Activated T-cell treated with anti-CD3 and anti-CD28 coated beads, Interleukin-2, amount 50 U/mL, for 24 hours (primary cell): Measurements from ENCODE around the gene SPAG9.
"Not testable (repeated sequence)": the region's sequence is repeated elsewhere in the genome, so short reads cannot be mapped to it uniquely, and the experiment has no call there.

ENCODE experiments used
- DNase-seq: peaks from one replicate; pipeline ENCODE4 v3.0.0-alpha.2; 2020
- H3K27ac Mint-ChIP-seq: 2 replicates; pipeline ENCODE4 v1.8.0; 2020; ENCODE audit warnings: mild to moderate bottlenecking, mixed read lengths
- H3K27me3 Mint-ChIP-seq: 2 replicates; pipeline ENCODE4 v1.8.0; 2020; ENCODE audit warnings: mixed read lengths
- H3K36me3 Mint-ChIP-seq: 2 replicates; pipeline ENCODE4 v1.8.0; 2020; ENCODE audit warnings: low read depth, mixed read lengths
- H3K4me1 Mint-ChIP-seq: 2 replicates; pipeline ENCODE4 v1.8.0; 2020; ENCODE audit warnings: low read depth, mixed read lengths
- H3K4me3 Mint-ChIP-seq: 2 replicates; pipeline ENCODE4 v1.8.0; 2020; ENCODE audit warnings: mild to moderate bottlenecking, moderate library complexity, mixed read lengths
- H3K9me3 Mint-ChIP-seq: 2 replicates; pipeline ENCODE4 v1.8.0; 2020; ENCODE audit warnings: mixed read lengths

SPAG9 gene

DNA sequence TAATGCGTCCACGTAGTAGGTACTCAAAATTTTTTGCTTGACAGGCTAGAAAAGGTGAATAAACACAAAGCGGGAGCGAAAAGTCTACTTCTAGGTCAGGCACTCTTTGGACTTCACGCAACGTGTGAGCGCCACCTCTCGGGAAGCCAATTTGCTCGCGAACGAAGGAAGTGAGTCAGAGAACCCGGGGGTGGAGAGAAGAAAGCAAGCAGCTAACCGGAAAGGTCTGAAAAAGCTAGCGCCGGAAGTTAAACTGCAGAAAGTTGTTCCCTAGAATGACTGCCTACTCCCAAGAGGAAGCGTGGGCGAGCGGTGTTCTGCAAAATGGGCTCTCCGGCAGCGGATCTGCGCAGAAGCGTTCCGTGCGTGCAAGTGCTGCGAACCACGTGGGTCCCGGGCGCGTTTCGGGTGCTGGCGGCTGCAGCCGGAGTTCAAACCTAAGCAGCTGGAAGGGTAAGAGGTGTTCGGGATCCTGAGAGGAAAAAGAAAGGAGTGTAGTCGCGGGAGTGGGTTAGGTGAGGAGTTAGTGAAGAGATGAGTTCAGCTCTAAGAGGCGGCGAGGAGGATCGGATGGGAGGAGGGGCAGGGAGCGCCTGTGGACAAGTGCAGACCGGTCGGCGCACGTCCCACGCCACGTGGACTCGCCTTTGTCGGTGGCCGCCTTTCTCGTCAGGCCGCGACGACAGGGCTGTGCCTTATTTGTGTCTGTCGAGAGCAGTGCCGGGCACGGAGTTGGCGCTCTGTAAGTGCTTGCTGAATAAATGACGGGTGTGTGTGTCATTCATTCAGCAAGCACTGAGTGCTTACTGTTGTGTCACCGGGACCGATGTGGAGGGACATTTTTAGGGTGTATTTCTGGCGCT is 32.8 kb upstream of the SPAG9 start, which contains the start of gene NME1:
TSS of gene NME1 (plus strand) at position 350 of the 863 bp plus-strand sequence. CDS start 2,096 bp downstream, outside the sequence.
- no peak within 1 kb of the TSS for H3K4me3 Mint-ChIP-seq
- H3K36me3 Mint-ChIP-seq = no peaks in the 10 kb centered on the region
- H3K4me1 Mint-ChIP-seq = peaks cover 26% of the 10 kb centered on the region
- no peaks in the 10 kb centered on the region for H3K9me3 Mint-ChIP-seq
- H3K27me3 Mint-ChIP-seq = no peaks in the 10 kb centered on the region
- H3K27ac Mint-ChIP-seq = no peak within 1 kb of the TSS
- peak; percentile 100 for DNase-seq

DNA sequence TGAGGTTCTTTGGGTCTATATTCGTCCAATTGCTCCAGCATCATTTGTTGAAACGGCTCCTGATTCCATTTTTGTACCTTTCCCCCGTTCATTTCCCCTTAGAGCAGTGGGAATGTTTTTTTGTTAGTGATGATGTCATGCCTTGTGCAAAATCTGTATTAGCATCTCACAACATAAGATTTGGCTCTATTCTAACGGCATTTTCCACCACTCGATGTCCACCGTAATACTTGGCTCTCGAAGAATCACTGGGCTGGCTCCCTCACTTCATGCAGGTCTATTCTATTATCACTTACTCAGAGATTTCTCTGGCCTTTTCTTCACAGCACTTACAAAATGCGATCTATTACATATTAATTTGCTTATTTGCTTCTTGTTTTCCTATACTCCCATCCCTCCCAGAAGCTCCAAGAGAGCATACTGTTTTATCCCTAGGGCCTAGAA is 32.1 kb upstream of the SPAG9 start:
- H3K9me3 Mint-ChIP-seq = no peaks in the 10 kb centered on the region
- no peak overlapping the region for H3K27ac Mint-ChIP-seq
- peaks cover 24% of the 10 kb centered on the region for H3K4me1 Mint-ChIP-seq
- no peaks in the 10 kb centered on the region for H3K27me3 Mint-ChIP-seq
- DNase-seq = no peak
- no peak overlapping the region for H3K4me3 Mint-ChIP-seq
- no peaks in the 10 kb centered on the region for H3K36me3 Mint-ChIP-seq

DNA sequence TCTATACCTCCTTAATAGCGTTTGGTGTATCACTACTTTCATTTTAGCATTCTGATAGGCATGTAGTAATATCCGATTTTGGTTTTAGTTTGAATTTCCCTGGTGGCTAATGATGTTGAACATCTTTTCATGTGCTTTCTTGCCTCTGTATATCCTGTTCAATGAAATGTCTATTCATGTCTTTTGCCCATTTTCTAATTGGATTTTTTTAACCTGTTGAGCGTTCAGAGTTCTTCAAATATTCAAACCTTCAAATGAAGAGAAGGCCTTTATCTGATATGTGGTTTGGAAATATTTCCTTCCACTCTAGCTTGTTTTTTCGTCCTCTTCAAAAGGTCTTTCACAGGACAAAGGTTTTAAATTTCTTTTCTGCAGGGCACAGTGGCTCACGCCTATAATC is 30.3 kb upstream of the SPAG9 start:
- H3K27ac Mint-ChIP-seq = no peak overlapping the region
- DNase-seq = no peak
- H3K27me3 Mint-ChIP-seq = no peaks in the 10 kb centered on the region
- no peaks in the 10 kb centered on the region for H3K36me3 Mint-ChIP-seq
- peaks cover 29% of the 10 kb centered on the region for H3K4me1 Mint-ChIP-seq
- no peaks in the 10 kb centered on the region for H3K9me3 Mint-ChIP-seq
- H3K4me3 Mint-ChIP-seq = no peak overlapping the region

DNA sequence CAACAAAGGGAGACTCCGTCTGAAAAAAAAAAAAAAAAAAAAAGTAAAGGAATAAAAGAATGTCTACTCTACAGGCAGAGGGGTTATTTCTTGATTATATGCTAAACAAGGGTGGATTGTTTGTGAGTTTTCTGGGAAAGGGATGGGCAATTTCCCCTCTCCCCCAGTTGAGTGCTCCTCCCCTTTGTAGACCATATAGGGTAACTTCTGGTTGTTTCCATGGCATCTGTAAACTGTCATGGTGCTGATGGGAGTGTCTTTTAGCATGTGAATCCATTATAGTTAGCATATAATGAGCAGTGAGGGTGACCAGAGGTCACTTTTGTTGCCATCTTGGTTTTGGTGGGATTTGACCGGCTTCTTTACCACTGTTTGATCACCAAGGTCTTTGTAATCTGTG is 28.5 kb upstream of the SPAG9 start:
- DNase-seq = no peak
- Mint-ChIP-seq H3K27me3 (no peaks in the 10 kb centered on the region), H3K9me3 (no peaks in the 10 kb centered on the region), H3K4me3 (no peak overlapping the region), H3K27ac (no peak overlapping the region), H3K36me3 (no peaks in the 10 kb centered on the region), H3K4me1 (peaks cover 20% of the 10 kb centered on the region)

DNA sequence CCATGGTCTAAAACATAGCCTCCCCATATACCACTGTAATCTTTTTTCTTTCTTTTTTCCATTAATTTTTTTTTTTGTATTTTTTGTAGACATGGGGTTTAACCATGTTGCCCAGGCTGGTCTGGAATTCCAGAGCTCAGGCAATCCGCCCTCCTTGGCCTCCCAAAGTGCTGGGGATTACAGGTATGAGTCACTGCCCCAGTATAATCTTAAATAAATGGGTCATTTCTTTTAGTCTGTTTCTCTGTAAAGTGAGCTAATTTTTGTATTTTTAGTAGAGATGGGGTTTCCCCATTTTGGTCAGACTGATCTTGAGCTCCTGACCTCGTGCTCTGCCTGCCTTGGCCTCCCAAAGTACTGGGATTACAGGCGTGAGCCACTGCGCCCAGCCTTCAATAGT is 27.0 kb upstream of the SPAG9 start:
- Mint-ChIP-seq H3K4me3 (peak overlapping the region; percentile 15), H3K4me1 (peaks cover 20% of the 10 kb centered on the region), H3K27ac (peak overlapping the region; percentile 80), H3K27me3 (no peaks in the 10 kb centered on the region), H3K9me3 (no peaks in the 10 kb centered on the region), H3K36me3 (no peaks in the 10 kb centered on the region)
- no peak for DNase-seq

DNA sequence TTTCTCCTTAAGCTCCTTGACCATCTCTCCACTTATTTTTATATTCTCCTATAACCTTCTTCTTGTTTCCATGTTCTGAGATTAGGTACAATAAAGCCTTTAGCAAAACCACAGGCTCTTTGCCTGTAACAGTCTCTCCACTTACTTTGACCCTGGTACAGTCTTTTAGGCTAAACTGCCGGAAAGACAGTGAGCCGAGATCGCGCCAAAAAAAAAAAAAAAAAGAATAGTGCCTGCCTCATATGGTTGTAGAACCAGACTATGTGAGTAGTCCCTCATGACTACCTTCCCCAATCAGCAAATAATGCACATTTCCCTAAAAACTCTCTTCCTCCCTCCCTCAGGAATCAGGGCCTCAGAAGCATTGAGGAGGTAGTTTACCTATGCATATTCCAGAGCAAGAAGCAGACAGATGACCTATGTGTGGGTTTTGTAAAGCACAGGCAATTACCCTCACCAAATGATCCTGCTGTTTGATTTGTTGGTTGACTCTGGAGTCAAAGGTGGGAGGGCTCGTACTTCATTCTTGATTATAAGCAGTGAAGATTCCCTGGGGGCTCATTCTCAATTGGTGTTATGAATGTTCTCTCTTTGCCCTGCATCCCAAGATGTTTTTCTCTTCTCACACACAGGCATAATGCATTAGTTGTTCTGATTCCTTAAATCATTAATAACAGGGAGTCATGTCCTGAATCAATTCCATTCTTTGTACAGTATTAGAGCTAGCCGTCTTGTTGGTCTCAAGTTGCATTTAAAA is 23.8 kb upstream of the SPAG9 start:
- Mint-ChIP-seq H3K36me3 (no peaks in the 10 kb centered on the region), H3K4me1 (peaks cover 20% of the 10 kb centered on the region), H3K27ac (no peak overlapping the region), H3K9me3 (no peaks in the 10 kb centered on the region), H3K4me3 (no peak overlapping the region), H3K27me3 (no peaks in the 10 kb centered on the region)
- no peak for DNase-seq

DNA sequence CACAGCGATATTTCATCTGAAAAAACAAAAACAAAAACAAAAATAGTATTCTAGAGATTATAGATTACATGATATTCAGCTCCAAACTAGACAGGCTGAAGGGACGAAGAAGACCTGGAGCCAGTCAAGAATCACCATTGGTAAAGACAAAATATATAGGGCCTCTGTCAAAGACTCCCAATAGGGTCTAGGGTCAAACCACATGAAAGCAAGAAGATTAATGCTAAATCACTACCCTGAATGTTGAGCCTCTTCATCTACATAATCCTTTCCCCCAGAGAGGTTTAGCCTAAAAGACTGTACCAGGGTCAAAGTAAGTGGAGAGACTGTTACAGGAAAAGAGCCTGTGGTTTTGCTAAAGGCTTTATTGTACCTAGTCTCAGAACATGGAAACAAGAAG is 21.9 kb upstream of the SPAG9 start:
- Mint-ChIP-seq H3K9me3 (no peaks in the 10 kb centered on the region), H3K4me1 (peaks cover 15% of the 10 kb centered on the region), H3K4me3 (no peak overlapping the region), H3K27ac (no peak overlapping the region), H3K27me3 (no peaks in the 10 kb centered on the region), H3K36me3 (no peaks in the 10 kb centered on the region)
- DNase-seq = no peak

DNA sequence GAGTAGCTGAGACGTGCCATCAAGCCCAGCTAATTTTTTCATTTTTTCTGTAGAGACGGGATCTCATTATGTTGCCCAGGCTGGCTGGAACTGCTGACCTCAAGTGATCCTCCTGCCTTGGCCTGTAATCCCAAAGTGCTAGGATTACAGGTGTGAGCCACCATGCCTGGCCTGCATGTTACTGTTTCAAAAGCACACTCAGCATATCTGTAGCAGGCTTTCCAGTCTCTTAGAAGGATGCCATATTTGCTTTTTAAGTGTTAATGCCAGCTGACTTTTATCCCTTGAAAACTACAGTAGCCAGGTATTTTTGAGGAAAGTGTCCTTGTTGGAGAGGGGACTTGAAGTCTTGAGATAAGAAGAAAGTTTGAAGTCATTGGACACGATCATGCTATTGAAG is 15.3 kb upstream of the SPAG9 start:
- Mint-ChIP-seq H3K27me3 (no peaks in the 10 kb centered on the region), H3K4me3 (no peak overlapping the region), H3K9me3 (no peaks in the 10 kb centered on the region), H3K36me3 (no peaks in the 10 kb centered on the region), H3K4me1 (peaks cover 9% of the 10 kb centered on the region), H3K27ac (no peak overlapping the region)
- no peak for DNase-seq

DNA sequence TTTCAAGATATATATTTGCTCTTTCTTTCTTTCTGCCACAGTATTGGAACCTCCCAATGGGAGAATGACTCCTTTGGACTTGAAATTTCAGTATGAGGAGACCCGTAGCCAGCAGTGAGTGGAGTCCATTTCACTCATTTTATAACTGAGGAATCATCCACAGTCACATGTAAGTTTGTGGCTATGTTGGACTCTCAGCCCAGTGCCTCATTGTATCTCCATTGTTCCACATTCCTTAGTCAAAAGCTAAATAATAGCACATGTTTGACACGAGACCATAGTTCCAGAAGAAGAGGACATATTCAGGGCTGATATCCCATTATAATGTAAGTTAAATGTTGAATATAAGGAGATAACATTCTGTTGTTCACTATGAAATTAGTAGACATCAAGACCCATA is 12.7 kb upstream of the SPAG9 start:
- H3K27me3 Mint-ChIP-seq = no peaks in the 10 kb centered on the region
- H3K9me3 Mint-ChIP-seq = no peaks in the 10 kb centered on the region
- no peak overlapping the region for H3K27ac Mint-ChIP-seq
- DNase-seq = no peak
- H3K36me3 Mint-ChIP-seq = no peaks in the 10 kb centered on the region
- H3K4me1 Mint-ChIP-seq = peaks cover 9% of the 10 kb centered on the region
- H3K4me3 Mint-ChIP-seq = no peak overlapping the region

DNA sequence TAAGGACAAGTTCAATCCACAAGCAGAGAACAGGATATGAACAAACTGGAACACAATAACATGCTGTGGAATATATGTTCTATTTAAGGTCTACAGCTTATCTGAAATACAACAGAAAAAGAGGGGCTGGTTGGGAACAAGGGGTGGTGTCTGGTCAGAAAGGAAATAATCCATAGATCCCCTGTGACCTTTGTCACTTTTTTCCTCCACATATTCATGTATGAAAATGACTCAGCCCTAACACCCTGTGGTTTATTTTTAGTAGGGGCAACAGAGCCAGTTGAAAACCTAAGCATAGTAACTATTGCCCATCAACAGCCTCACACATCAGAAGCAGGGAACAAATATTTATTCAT is 12.3 kb upstream of the SPAG9 start:
- DNase-seq = no peak
- Mint-ChIP-seq H3K4me3 (no peak overlapping the region), H3K27me3 (no peaks in the 10 kb centered on the region), H3K4me1 (peaks cover 11% of the 10 kb centered on the region), H3K27ac (no peak overlapping the region), H3K9me3 (no peaks in the 10 kb centered on the region), H3K36me3 (no peaks in the 10 kb centered on the region)

DNA sequence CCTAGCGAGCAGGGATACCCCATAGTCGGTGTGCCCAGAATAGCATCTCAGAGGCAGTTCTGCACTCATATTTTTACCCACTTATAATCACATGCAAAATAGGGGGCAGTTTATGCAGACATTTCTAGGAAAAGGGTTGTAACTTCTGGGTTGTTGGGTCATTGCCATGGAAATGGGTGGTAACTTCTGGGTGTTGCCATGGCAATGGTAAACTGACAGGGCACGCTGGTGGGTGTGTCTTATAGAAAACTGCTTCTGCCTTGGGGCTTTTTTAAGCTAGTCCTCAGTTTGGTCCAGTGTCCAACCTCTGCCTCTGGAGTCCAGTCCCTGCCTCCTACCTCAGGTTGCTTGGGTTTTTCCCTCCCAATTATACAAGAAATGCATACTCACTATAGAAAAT is 7.4 kb upstream of the SPAG9 start:
- H3K4me1 Mint-ChIP-seq = peaks cover 9% of the 10 kb centered on the region

DNA sequence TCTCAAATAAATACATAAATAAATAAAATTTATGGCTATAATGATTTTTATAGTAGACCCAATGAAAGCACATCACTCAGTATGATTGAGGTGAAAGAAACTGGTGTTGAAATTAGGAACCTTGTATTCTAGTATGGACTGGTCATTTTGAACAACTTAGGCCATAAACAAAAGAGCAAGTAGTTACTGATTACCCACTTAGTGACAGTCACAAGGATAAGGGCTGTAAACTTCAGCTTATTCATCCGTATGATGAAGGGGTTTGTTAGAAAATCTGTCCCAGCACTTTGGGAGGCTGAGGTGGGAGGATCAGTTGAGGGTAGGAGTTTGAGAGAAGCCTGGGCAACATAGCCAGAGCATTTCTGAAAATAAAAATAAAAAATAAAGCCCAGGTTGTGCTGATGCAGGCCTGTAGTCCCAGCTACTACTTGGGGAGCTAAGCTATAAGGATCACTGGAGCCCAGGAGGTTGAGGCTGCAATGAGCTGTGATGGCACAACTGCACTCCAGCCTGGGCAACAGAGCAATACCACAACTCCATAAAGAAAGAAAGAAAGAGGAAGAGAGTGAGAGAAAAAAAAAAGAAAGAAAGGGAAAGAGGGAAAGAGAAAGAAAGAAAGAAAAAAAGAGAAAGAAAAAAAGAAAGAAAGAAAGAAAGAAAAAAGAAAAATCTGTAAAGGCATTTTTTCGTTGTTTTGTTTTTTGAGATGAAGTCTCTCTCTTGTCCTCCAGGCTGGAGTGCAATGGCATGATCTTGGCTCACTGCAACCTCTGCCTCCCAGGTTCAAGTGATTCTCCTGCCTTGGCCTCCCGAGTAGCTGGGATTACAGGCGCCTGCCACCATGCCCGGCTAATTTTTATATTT is 4.2 kb upstream of the SPAG9 start:
- Mint-ChIP-seq H3K4me3 (no peak overlapping the region), H3K36me3 (peaks cover 9% of the 10 kb centered on the region), H3K27ac (no peak overlapping the region), H3K27me3 (no peaks in the 10 kb centered on the region), H3K4me1 (peaks cover 22% of the 10 kb centered on the region), H3K9me3 (no peaks in the 10 kb centered on the region)
- DNase-seq = no peak

More for the DNA sequence above, 7.4 kb upstream of the SPAG9 start:
- Mint-ChIP-seq H3K27me3 (no peaks in the 10 kb centered on the region), H3K36me3 (no peaks in the 10 kb centered on the region), H3K9me3 (no peaks in the 10 kb centered on the region), H3K27ac (no peak overlapping the region), H3K4me3 (no peak overlapping the region)
- no peak for DNase-seq

DNA sequence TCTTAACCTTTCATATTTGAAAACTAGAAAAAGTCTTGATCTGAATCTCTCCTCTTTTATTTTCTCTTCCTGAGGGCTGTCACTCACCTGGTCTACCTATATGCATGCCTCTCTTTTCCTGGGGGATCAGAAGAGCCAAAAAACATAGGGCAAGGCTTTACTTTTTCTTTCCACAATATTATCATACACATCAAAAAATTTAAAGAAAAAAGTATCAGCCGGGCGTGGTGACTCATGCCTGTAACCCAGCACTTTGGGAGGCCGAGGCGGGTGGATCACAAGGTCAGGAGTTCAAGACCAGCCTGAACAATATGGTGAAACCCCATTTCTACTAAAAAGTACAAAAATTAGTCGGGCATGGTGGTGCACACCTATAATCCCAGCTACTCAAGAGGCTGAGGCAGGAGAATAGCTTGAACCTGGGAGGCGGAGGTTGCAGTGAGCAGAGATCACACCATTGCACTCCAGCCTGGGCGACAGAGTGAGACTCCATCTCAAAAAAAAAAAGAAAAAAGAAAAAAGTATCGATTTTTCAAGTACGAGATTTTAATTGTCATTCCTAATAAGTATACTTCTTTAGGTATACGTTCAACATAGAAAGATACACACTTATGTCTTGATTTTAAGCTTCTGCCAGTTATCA is 1.9 kb upstream of the SPAG9 start:
- H3K27me3 Mint-ChIP-seq, H3K9me3 Mint-ChIP-seq: not testable (repeated sequence)
- Mint-ChIP-seq H3K4me1 (peaks cover 39% of the 10 kb centered on the region), H3K27ac (peak overlapping the region; percentile 100), H3K4me3 (peak overlapping the region; percentile 90), H3K36me3 (peaks cover 19% of the 10 kb centered on the region)
- DNase-seq = peak; percentile 32
